ENCODE measurements around the gene ATL3.

Gene ATL3

DNA sequence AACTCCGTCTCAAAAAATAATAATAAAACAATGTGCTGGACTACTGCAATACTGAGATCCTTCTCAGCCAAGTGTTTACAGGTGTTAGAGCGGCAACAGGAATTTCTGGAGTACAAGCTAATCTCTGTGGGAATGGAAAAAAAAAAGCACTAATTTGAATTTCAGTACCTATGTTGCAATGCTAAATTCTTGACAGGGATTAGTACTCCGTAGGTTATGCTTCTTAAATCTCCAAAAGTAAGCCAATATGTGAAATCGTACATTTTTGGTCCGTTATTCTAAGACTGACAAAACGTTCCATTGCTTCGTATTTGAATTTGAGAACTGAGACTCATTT is 1.1 kb downstream of the ATL3 start:
- H3K27ac ChIP-seq: peak overlapping the region; percentile 88
- no peaks in the 10 kb centered on the region for H3K9me3 ChIP-seq
- TF ChIP-seq, protein P1, sequence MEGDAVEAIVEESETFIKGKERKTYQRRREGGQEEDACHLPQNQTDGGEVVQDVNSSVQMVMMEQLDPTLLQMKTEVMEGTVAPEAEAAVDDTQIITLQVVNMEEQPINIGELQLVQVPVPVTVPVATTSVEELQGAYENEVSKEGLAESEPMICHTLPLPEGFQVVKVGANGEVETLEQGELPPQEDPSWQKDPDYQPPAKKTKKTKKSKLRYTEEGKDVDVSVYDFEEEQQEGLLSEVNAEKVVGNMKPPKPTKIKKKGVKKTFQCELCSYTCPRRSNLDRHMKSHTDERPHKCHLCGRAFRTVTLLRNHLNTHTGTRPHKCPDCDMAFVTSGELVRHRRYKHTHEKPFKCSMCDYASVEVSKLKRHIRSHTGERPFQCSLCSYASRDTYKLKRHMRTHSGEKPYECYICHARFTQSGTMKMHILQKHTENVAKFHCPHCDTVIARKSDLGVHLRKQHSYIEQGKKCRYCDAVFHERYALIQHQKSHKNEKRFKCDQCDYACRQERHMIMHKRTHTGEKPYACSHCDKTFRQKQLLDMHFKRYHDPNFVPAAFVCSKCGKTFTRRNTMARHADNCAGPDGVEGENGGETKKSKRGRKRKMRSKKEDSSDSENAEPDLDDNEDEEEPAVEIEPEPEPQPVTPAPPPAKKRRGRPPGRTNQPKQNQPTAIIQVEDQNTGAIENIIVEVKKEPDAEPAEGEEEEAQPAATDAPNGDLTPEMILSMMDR (IDR thresholded peaks at IDR 0.05): no peak
- H3K4me3 ChIP-seq (ENCODE audit: low read depth in 1 of 2, low read length in 1 of 2): peak overlapping the region; percentile 81 to 98
- no peaks in the 10 kb centered on the region for H3K27me3 ChIP-seq
- H3K36me3 ChIP-seq: no peaks in the 10 kb centered on the region
- H3K4me1 ChIP-seq (ENCODE audit: control insufficient read depth in 1 of 2, insufficient read depth in 1 of 2, low read depth in 1 of 2, low read length in 1 of 2): peaks cover 31 to 38% of the 10 kb centered on the region in 2 experiments

DNA sequence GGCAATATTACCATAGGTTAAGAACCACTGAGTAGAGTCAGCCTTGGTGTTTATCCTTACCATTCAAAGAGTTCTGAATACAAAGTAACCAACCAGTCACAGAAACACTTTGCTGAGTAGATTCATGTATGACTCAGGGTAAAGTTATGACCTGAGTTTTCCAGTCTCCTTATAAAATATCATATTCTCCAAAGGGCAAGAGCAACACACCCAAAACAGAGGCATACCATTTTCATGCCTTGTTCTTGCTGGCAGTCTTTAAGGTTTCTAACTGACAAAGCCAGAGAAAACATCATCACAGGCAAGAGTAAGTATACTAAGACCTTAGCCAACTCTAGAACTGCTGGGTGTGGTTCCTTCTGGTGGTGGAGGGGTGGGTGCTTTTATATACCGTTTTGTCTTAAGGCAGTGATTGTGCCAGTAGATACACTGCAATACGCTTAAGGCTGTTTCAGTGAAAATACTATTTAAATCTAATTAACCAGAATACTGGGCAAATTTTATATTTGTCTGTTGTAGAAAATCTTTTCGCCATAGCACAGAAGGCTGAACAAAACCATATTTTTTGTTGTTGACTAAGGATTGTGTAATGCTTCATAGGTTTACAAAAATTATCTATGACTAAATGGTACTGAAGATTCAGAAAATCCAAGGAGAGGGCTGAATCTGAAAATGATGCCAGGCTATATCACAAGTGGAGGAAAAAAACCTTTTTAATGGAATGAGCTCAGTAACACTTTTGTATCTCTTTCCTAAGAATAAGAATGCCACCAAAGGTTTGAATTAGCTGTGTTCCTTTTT is 3.0 kb downstream of the ATL3 start:
- H3K9me3 ChIP-seq: no peaks in the 10 kb centered on the region
- H3K27ac ChIP-seq: no peak overlapping the region
- TF ChIP-seq, protein P1 (IDR thresholded peaks at IDR 0.05): no peak
- no peaks in the 10 kb centered on the region for H3K27me3 ChIP-seq
- H3K36me3 ChIP-seq: no peaks in the 10 kb centered on the region
- peaks cover 29 to 33% of the 10 kb centered on the region in 2 experiments for H3K4me1 ChIP-seq (ENCODE audit: control insufficient read depth in 1 of 2, insufficient read depth in 1 of 2, low read depth in 1 of 2, low read length in 1 of 2)
- no peak overlapping the region for H3K4me3 ChIP-seq (ENCODE audit: low read depth in 1 of 2, low read length in 1 of 2)

DNA sequence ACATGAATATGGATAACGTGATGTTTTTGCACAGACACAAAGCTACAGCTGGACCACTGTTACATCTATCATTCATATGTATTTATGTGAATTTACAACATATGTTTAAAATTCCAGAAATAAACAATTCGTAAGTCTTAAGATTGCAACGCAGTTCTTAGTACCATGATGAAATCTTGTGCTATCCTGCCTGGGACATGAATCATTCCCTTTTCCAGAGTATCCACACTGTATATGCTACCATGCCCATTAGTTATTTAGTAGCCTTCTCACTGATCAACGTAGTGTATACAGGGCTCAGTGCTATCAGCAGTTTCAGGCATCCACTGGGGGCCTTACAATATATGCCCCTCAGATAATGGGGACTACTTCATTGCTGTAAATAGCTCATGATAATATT is 4.3 kb downstream of the ATL3 start:
- H3K9me3 ChIP-seq: no peaks in the 10 kb centered on the region
- no peak overlapping the region for H3K27ac ChIP-seq
- H3K4me3 ChIP-seq (ENCODE audit: low read depth in 1 of 2, low read length in 1 of 2): no peak overlapping the region
- H3K4me1 ChIP-seq (ENCODE audit: control insufficient read depth in 1 of 2, insufficient read depth in 1 of 2, low read depth in 1 of 2, low read length in 1 of 2): peaks cover 15 to 20% of the 10 kb centered on the region in 2 experiments
- no peaks in the 10 kb centered on the region for H3K36me3 ChIP-seq
- TF ChIP-seq, protein P1 (IDR thresholded peaks at IDR 0.05): no peak
- H3K27me3 ChIP-seq: no peaks in the 10 kb centered on the region

DNA sequence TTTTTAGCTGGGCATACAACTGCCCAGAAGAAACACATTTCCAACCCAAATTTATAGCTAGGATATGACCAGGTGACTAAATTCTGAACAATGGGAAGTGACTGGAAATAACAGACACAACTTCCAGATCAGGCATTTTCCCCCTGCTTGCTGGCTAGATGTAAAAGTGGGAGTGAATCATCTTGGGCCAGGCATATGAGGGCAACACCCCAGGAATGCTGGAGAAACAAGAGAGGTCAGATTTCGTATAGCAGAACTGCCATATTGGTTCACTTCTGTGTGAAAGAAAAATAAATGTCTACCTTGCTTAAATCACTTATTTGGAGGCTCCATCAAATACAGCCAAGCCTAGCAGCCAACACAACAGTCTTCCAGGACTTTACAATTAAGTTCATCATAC is 7.4 kb downstream of the ATL3 start:
- Histone ChIP-seq H3K9me3 (no peaks in the 10 kb centered on the region), H3K27ac (no peak overlapping the region)

DNA sequence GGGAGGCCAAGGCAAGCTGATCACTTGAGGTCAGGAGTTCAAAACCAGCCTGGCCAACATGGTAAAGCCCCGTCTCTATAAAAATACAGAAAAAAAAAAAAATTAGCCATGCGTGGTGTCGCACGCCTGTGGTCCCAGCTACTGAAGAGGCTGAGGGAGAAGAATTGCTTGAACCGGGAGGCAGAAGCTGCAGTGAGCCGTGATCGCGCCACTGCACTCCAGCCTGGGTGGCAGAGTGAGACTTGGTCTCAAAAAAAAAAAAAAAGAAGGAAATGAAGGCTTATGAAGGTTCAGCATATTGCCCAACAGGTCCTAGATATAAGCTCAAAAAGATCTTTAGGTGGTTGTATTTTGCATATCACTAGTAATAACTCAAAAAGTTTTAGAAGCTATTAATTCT is 10.2 kb downstream of the ATL3 start:
- Histone ChIP-seq H3K36me3 (no peaks in the 10 kb centered on the region), H3K4me1 (ENCODE audit: control insufficient read depth in 1 of 2, insufficient read depth in 1 of 2, low read depth in 1 of 2, low read length in 1 of 2) (no peaks in the 10 kb centered on the region), H3K9me3 (no peaks in the 10 kb centered on the region), H3K4me3 (ENCODE audit: low read depth in 1 of 2, low read length in 1 of 2) (no peak overlapping the region), H3K27ac (no peak overlapping the region), H3K27me3 (no peaks in the 10 kb centered on the region)
- TF ChIP-seq, protein P1 (IDR thresholded peaks at IDR 0.05): no peak

More for the DNA sequence above, 7.4 kb downstream of the ATL3 start:
- no peaks in the 10 kb centered on the region for H3K4me1 ChIP-seq (ENCODE audit: control insufficient read depth in 1 of 2, insufficient read depth in 1 of 2, low read depth in 1 of 2, low read length in 1 of 2)
- no peak overlapping the region for H3K4me3 ChIP-seq (ENCODE audit: low read depth in 1 of 2, low read length in 1 of 2)
- no peaks in the 10 kb centered on the region for H3K36me3 ChIP-seq
- no peaks in the 10 kb centered on the region for H3K27me3 ChIP-seq
- TF ChIP-seq, protein P1 (IDR thresholded peaks at IDR 0.05): no peak
